PFSK-1 (cell line): Measurements from ENCODE around the gene NAV2.

Experiments
- FOXP2 ChIP-seq: optimal IDR thresholded peaks from 2 replicates; pipeline ENCODE3; 2011; ENCODE audit warnings: borderline replicate concordance, control low read depth, inconsistent platforms; ENCODE audit not compliant: insufficient read depth; ENCODE audit errors: extremely low read length, extremely low read depth
- POLR2AphosphoS5 ChIP-seq: IDR thresholded peaks from 2 replicates; pipeline ENCODE4 v1.6.1; 2012; ENCODE audit warnings: low read depth, mild to moderate bottlenecking, control low read depth, low read length, moderate library complexity
- SIN3A ChIP-seq: IDR thresholded peaks from 2 replicates; pipeline ENCODE4 v1.6.1; 2012; ENCODE audit warnings: mild to moderate bottlenecking, low read length, moderate library complexity, borderline replicate concordance; ENCODE audit not compliant: insufficient read depth
- TAF1 ChIP-seq: IDR thresholded peaks from 2 replicates; pipeline ENCODE4 v1.6.1; 2012; ENCODE audit warnings: low read length, control low read depth, borderline replicate concordance; ENCODE audit not compliant: insufficient read depth
- TF ChIP-seq, protein P1 (sequence below), 2 experiments: IDR thresholded peaks; 2 replicates each; pipeline versions ENCODE4 v1.6.1 to v1.8.0; 2011 to 2012; ENCODE audit warnings: low read depth in 2 of 2, low read length in 2 of 2, control low read depth in 1 of 2, inconsistent platforms in 1 of 2, mild to moderate bottlenecking in 1 of 2, moderate library complexity in 1 of 2; ENCODE audit not compliant: insufficient read depth in 1 of 2

Gene NAV2

DNA sequence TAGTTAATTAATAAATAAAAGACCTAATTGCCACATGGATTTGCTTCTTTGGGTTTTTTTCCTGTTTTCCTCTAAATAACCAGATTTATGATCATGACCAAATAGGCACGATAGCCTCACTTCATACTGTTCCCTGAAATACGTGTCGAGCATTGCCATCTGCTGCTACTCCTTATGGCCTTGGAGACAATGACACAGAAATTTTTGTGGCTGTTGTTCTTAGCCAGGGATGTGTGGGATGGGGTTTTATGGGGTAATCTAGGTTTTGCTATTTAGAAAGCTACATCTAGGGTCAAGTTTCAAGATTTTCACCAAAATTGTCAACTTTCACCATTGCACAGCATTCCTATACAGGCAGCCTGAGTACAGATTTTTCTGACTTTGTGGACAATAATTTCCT is 302.5 kb downstream of the NAV2 start:
- TF ChIP-seq SIN3A: no peak
- no peak for TF ChIP-seq POLR2AphosphoS5
- TF ChIP-seq TAF1: no peak
- no peak for TF ChIP-seq FOXP2
- TF ChIP-seq, protein P1, sequence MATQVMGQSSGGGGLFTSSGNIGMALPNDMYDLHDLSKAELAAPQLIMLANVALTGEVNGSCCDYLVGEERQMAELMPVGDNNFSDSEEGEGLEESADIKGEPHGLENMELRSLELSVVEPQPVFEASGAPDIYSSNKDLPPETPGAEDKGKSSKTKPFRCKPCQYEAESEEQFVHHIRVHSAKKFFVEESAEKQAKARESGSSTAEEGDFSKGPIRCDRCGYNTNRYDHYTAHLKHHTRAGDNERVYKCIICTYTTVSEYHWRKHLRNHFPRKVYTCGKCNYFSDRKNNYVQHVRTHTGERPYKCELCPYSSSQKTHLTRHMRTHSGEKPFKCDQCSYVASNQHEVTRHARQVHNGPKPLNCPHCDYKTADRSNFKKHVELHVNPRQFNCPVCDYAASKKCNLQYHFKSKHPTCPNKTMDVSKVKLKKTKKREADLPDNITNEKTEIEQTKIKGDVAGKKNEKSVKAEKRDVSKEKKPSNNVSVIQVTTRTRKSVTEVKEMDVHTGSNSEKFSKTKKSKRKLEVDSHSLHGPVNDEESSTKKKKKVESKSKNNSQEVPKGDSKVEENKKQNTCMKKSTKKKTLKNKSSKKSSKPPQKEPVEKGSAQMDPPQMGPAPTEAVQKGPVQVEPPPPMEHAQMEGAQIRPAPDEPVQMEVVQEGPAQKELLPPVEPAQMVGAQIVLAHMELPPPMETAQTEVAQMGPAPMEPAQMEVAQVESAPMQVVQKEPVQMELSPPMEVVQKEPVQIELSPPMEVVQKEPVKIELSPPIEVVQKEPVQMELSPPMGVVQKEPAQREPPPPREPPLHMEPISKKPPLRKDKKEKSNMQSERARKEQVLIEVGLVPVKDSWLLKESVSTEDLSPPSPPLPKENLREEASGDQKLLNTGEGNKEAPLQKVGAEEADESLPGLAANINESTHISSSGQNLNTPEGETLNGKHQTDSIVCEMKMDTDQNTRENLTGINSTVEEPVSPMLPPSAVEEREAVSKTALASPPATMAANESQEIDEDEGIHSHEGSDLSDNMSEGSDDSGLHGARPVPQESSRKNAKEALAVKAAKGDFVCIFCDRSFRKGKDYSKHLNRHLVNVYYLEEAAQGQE (IDR thresholded peaks at IDR 0.05; ENCODE audit: insufficient read depth in 1 of 2, low read depth in 2 of 2, low read length in 2 of 2): no peak

DNA sequence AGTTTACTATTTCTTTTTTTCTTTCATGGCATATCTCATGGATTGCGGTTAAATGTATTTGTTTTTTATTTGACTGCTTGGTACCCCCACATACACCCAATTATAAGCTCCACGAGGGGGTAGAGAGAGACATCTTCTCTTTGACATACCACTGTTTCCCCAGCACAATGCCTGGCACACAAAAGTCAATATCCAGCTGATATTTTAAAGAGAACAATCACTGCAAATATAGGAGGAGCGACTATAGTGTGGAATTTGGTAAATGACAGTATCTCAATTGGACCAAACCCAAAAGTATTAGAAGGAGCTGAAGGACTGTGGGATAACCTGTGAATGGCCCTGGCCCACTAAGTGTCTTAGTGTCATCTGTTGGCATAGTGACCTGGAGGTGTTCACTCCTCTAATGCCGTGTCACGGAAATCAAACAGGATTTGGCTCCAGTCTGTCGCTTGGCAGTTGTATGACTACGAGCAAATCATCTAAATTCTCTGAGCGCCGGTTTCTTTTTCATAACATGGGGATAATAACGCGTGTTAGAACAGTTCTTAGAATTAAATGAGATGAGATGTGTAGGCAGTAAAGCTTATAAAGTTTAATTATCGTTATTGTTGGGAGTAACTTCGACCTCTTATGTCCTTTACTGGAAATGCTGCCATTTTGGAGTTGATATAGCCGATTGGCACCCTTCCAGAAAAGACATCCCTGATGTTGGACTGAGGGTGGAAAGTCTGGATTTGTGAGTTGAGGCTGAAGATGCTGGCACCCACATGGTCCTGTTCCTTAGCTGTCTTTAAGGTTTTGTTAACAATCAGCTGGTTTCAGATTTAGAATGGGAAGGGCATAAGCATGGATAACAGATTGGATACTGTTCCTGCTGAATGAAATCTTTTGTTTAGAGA is 303.1 kb downstream of the NAV2 start:
- TF ChIP-seq POLR2AphosphoS5 (no peak), SIN3A (no peak), FOXP2 (no peak), TAF1 (no peak)
- TF ChIP-seq, protein P1 (IDR thresholded peaks at IDR 0.05; ENCODE audit: insufficient read depth in 1 of 2, low read depth in 2 of 2, low read length in 2 of 2): no peak

DNA sequence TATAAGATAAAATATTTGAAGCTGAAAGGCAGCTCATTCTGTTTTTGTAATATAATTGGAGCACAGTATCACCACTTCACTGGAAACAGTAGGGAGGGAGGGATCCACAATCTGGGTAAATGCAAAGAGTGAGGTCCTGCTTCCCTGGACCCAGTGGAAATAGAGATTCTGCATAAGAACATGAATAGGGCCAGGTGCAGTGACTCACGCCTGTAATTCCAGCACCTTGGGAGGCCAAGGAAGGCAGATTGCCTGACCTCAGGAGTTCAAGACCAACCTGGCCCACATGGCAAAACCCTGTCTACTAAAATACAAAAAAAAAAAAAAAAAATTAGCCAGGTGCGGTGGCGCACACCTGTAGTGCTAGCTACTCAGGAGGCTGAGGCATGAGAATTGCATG is 303.9 kb downstream of the NAV2 start:
- TF ChIP-seq POLR2AphosphoS5: no peak
- TF ChIP-seq, protein P1 (IDR thresholded peaks at IDR 0.05; ENCODE audit: insufficient read depth in 1 of 2, low read depth in 2 of 2, low read length in 2 of 2): no peak
- TF ChIP-seq FOXP2: no peak
- TF ChIP-seq SIN3A: no peak

DNA sequence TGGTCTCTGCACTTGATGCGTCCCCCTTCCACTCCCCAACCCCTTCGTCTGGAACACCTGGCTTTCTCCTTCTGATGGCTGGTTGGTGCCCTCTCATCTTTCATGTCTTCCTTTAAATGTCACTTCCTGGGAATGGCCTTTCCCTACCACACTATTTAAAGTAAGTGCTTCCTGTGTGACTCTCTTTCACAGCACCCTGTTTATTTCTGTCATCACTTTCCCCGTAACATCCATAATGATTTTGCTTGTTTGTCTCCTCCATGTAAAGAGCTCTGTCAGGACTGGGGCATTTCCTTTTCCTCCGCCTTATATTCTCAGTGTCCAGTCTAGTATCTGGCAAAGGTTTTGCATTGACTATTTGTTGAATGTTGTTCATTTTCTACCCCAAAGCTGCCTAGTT is 304.7 kb downstream of the NAV2 start:
- TF ChIP-seq, protein P1 (IDR thresholded peaks at IDR 0.05; ENCODE audit: insufficient read depth in 1 of 2, low read depth in 2 of 2, low read length in 2 of 2): no peak
- TF ChIP-seq TAF1 (no peak), POLR2AphosphoS5 (no peak), FOXP2 (no peak), SIN3A (no peak)

DNA sequence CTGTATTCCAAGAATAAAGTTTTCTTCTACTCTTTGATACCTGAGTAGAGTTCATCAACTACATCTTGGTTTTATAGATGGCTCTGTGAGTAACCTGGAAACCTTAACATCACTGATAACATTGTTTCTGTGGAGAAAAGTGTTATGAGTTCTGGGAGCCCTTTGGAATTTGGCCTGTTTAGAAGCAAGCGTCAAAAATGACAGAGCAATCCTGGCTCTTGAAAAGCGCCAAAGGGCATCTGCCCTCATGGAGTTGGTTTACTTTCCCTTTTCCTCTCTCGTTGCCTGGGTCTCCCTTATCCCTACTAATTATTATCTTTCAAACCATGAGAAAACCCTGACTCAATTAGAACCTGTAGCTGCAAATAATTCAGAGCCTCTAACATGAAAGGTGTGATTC is 307.6 kb downstream of the NAV2 start:
- TF ChIP-seq, protein P1 (IDR thresholded peaks at IDR 0.05; ENCODE audit: insufficient read depth in 1 of 2, low read depth in 2 of 2, low read length in 2 of 2): no peak
- TF ChIP-seq FOXP2 (no peak), SIN3A (no peak), POLR2AphosphoS5 (no peak), TAF1 (no peak)
